MCF 10A (cell line): ENCODE data around the gene ADAD2. TPM values are rescaled to one million over a fixed set of nuclear protein-coding genes. Genes with fewer than 3 reads are reported as not detected.

Source experiments
- BruUV-seq: library from RNA; stranded (reverse); fragments of 400-500 nt; replicated peaks from 2 replicates; lab custom pipeline; 2021; lab: Mats Ljungman, UMichigan
- CTCF ChIA-PET: fragments of 300-600 bp; sonication (Branson Sonifier 250); formaldehyde crosslinking; extraction: SDS; loops from one replicate; lab custom pipeline; 2021; ENCODE audit warnings: antibody characterized with exemption, inconsistent platforms; lab: Yijun Ruan, JAX
- POLR2A ChIA-PET: fragments of 300-600, 350-650 bp; sonication (Branson Sonifier 250); formaldehyde crosslinking; extraction: SDS; loops from one replicate; lab custom pipeline; 2020; ENCODE audit warnings: antibody characterized with exemption, inconsistent platforms; lab: Yijun Ruan, JAX
- DNase-seq: peaks from one replicate; pipeline ENCODE4 v3.0.0-alpha.2; 2018; ENCODE audit not compliant: unreplicated experiment
- H3K27ac Mint-ChIP-seq: one replicate; pipeline ENCODE4 v1.8.0; 2022; ENCODE audit warnings: mild to moderate bottlenecking, low read depth, mixed read lengths; ENCODE audit not compliant: unreplicated experiment
- H3K27me3 Mint-ChIP-seq: one replicate; pipeline ENCODE4 v1.8.0; 2022; ENCODE audit warnings: mixed read lengths; ENCODE audit not compliant: insufficient read depth, unreplicated experiment
- H3K36me3 Mint-ChIP-seq: one replicate; pipeline ENCODE4 v1.8.0; 2022; ENCODE audit warnings: mild to moderate bottlenecking, moderate library complexity, mixed read lengths; ENCODE audit not compliant: insufficient read depth, unreplicated experiment
- H3K4me1 Mint-ChIP-seq: one replicate; pipeline ENCODE4 v1.8.0; 2022; ENCODE audit warnings: mixed read lengths; ENCODE audit not compliant: insufficient read depth, unreplicated experiment
- H3K4me3 Mint-ChIP-seq: one replicate; pipeline ENCODE4 v1.8.0; 2022; ENCODE audit warnings: mild to moderate bottlenecking, moderate library complexity, mixed read lengths; ENCODE audit not compliant: unreplicated experiment
- H3K9me3 Mint-ChIP-seq: one replicate; pipeline ENCODE4 v1.8.0; 2022; ENCODE audit warnings: mixed read lengths; ENCODE audit not compliant: unreplicated experiment
- CTCF ChIP-seq: fragments of 200-600 bp; IDR thresholded peaks from one replicate; pipeline ENCODE4 v1.8.0; 2022; ENCODE audit warnings: antibody characterized with exemption, mild to moderate bottlenecking; ENCODE audit not compliant: unreplicated experiment
- intact Hi-C: fragments of 100-400 bp; cut with micrococcal nuclease; formaldehyde crosslinking; loops from 2 replicates; pipeline ENCODE4 v1.14.1; 2022
- total RNA-seq: library from RNA; stranded (reverse); gene quantifications from 2 replicates; pipeline ENCODE4 v1.2.3, GENCODE V29; 2022

Gene ADAD2
- total RNA-seq, 1 experiment from 2014 or later, result not detected

GRCh38 chr16:84224554-84224953, 33.6 kb downstream of the ADAD2 start:
- no TSS peak for BruUV-seq
- Mint-ChIP-seq H3K27ac (no peak overlapping the region), H3K9me3 (no peaks in the 10 kb centered on the region), H3K4me3 (no peak overlapping the region), H3K27me3 (no peaks in the 10 kb centered on the region), H3K36me3 (peaks cover 4% of the 10 kb centered on the region), H3K4me1 (no peaks in the 10 kb centered on the region)
- CTCF ChIA-PET, result interaction anchor here (0.6 kb wide), 1 partner anchor 651 kb away, joined by 3 read pairs; no protein-coding TSS in a partner anchor
- DNase-seq, result no peak
- TF ChIP-seq CTCF, result no peak
- intact Hi-C loops, result no loop called here
- POLR2A ChIA-PET, result no interaction called here

DNA sequence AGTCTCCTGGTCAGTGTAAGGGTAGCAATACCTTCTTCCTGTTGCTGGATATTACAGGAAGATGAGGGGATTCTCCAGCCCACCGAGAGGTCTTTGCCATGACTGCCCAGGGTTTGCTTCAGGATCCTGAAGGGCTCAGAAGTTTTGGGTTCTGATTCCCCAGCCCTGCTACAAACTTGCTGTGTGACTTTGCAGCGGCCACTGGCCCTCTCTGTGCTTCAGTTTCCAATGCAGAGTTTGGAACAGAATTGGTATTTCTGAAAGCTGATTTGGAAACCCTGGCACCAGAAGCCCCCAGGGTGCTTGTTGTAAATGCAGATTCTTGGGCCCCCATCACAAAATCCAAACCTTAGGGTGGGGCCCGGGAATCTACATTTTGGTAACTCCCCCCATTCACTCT, 34.2 kb downstream of the ADAD2 start:
- intact Hi-C loops, result no loop called here
- Mint-ChIP-seq H3K9me3 (no peaks in the 10 kb centered on the region), H3K27me3 (no peaks in the 10 kb centered on the region), H3K4me1 (no peaks in the 10 kb centered on the region), H3K27ac (no peak overlapping the region), H3K36me3 (peaks cover 4% of the 10 kb centered on the region), H3K4me3 (no peak overlapping the region)
- no TSS peak for BruUV-seq
- no peak for DNase-seq
- CTCF ChIA-PET, result no interaction called here
- no peak for TF ChIP-seq CTCF
- POLR2A ChIA-PET, result interaction anchor here (0.7 kb wide), 1 partner anchor 27 kb away, joined by 3 read pairs; no protein-coding TSS in a partner anchor

DNA sequence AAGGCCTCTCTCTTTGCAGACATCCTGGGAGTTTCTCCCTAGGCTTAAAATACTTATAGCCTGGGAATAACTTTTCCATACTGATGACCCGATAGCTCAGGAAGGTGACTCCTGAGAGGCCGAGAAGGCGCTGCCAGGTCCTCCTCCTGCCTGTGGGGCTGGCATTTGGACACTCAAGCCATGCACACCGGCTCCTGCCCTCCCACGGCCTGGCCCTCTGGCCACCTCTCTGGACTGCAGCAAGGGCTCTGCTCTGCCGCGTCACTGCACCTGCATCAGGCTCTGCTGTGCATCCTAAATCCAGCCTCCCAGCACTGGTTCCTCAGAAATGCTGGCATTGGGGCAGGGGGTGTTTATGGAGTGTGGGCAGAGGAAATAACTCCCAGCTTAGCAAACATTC, 34.6 kb downstream of the ADAD2 start:
- Mint-ChIP-seq H3K36me3 (peaks cover 4% of the 10 kb centered on the region), H3K27me3 (peaks cover 1% of the 10 kb centered on the region), H3K4me3 (no peak overlapping the region), H3K9me3 (no peaks in the 10 kb centered on the region), H3K27ac (no peak overlapping the region), H3K4me1 (no peaks in the 10 kb centered on the region)
- no TSS peak for BruUV-seq
- ChIA-PET CTCF (interaction anchor here (0.6 kb wide), 1 partner anchor 43 kb away, joined by 5 read pairs; no protein-coding TSS in a partner anchor), POLR2A (interaction anchor here (0.7 kb wide), 1 partner anchor 27 kb away, joined by 3 read pairs; no protein-coding TSS in a partner anchor)
- intact Hi-C loops, result no loop called here
- no peak for DNase-seq
- no peak for TF ChIP-seq CTCF

- Mint-ChIP-seq H3K27ac (no peak overlapping the region), H3K4me1 (no peaks in the 10 kb centered on the region), H3K27me3 (peaks cover 6% of the 10 kb centered on the region), H3K36me3 (peaks cover 4% of the 10 kb centered on the region), H3K9me3 (no peaks in the 10 kb centered on the region), H3K4me3 (no peak overlapping the region)
- no peak for TF ChIP-seq CTCF
- no peak for DNase-seq
- intact Hi-C loops, result no loop called here
- ChIA-PET CTCF (interaction anchor here (0.6 kb wide), 1 partner anchor 42 kb away, joined by 5 read pairs; no protein-coding TSS in a partner anchor), POLR2A (interaction anchor here (0.7 kb wide), 1 partner anchor 27 kb away, joined by 3 read pairs; no protein-coding TSS in a partner anchor)
- BruUV-seq, result no TSS peak
Observed at GRCh38 chr16:84226026-84226425, 35.1 kb downstream of the ADAD2 start.
